Left renal cortex interstitium (tissue), 4 donors: ENCODE results near the gene HECA. TPM values are rescaled to one million over a fixed set of nuclear protein-coding genes. Genes with fewer than 3 reads are reported as not detected.
A peak's percentile ranks its signal among the peaks of the same experiment; 100 is the strongest.
"Not testable (repeated sequence)": the region's sequence is repeated elsewhere in the genome, so short reads cannot be mapped to it uniquely, and the experiment has no call there.

Experiments used
- DNase-seq, 4 donors: peaks; one replicate each; pipeline ENCODE4 v3.0.0-alpha.2; 2013; ENCODE audit warnings: low read depth in 4 of 4, low spot score in 2 of 4, missing footprints in 1 of 4
- polyA plus RNA-seq, 4 donors: library from polyadenylated mRNA; unstranded; fragments of 120-200 nt; gene quantifications; one replicate each; pipeline ENCODE4 v1.2.1, GENCODE V29; 2013; ENCODE audit not compliant: insufficient read length in 4 of 4

HECA gene
- polyA plus RNA-seq, 4 donors: 14.2 to 16.7 (median 14.9) TPM

DNA sequence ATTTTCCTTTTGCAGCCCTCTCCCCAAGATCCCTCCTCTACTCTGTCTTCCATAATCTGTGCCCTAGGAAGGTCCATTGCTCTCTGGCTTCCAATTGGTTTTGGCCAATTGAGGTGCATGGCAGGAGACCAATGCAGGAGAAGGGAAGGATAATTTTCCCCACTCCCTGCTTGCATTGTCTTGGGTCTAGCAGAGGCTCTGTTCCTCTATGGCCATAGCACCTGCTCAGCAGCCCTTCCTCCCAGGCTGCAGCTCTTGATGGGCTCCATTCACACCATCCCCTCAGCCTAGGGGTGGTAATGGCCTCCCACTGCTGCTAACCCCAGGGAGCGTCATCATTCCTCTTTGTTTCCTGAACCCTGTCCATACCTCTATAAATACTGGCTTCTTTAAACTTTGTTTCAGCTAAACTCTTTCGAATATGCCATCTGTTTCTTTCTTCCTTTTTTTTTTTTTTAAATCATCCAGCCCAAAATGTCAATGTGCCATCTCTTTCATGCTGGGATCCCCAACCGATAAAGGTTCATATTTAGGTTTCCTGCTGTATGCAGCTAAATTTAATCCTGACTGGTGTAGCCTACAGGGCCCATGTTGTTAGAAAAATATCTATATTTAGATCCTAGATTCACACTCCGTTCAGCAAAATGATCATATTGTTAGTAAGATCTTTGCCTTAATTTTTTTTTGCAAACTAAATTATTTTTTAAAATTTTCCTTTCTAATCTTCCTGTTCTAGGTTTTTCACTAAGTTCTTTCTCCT is 63.8 kb downstream of the HECA start:
- DNase-seq: no peak

GRCh38 chr6:139201378-139201777 is 66.5 kb downstream of the HECA start:
- DNase-seq: no peak

DNA sequence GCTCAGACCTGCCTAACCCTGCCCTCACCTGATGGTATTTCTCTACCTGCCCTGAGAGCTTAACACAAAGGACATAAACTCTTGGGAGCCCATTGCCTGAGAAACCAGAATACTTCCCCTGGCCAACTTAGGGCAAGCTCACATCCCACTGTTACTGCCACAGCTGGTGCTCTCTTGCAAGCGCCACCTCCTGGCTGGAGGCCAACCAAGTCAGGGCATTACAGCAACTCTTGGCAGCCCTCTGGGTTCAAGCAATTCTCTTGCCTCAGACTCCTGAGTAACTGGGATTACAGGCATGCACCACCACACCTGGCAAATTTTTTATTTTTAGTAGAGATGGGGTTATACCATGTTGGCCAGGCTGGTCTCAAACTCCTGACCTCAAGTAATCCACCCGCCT is 70.1 kb downstream of the HECA start:
- DNase-seq: no peak

- DNase-seq: no peak
These were observed 71.0 kb downstream of the HECA start for GRCh38 chr6:139205843-139206242.

DNA sequence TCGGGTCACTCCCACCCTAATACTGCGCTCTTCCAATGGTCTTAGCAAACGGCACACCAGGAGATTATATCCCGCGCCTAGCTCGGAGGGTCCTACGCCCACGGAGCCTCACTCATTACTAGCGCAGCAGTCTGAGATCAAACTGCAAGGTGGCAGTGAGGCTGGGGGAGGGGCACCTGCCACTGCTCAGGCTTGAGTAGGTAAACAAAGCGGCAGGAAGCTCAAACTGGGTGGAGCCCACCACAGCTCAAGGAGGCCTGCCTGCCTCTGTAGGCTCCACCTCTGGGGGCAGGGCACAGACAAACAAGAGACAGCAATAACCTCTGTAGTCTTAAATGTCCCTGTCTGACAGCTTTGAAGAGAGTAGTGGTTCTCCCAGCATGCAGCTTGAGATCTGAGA is 75.9 kb downstream of the HECA start:
- DNase-seq: not testable (repeated sequence)

GRCh38 chr6:139212460-139212859 is 77.6 kb downstream of the HECA start:
- DNase-seq: not testable (repeated sequence)

GRCh38 chr6:139219271-139219729 is 84.4 kb downstream of the HECA start:
- DNase-seq: peak in 3 of 4 donors; percentile 46 to 65 (median 52)

DNA sequence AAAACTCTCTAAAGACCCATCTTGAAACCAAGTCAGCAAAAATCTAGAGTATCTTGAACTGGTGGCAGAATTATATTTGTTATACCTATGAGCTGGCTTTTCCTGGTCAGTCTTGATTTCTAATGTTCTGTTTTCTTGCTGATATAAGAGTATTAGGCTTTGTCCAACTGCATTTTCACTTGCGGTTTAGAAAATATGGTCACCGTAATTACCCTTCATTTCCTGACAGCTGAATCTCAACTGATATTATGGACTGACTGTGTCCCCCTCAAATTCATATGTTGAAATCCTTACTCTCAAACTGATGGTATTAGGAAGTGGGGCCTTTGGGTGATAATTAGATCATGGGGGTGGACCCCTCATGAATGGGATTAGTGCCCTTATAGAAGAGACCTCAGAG is 84.9 kb downstream of the HECA start:
- no peak for DNase-seq

DNA sequence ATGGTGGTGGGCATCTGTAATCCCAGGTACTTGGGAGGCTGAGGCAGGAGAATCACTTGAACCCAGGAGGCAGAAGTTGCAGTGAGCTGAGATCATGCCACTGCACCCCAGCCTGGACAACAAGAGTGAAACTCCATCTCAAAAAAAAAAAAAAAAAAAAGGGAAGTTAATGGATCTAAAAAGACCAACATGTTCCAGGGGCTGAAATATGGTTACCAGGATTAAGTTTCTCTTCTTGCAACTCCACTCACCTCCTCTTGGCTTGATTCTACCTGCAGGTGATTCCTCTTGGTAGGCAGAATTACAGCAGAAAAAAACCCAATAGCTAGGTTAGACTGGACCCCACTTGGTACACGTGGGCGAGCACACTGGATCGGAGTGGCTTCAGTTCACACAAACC is 93.5 kb downstream of the HECA start:
- not testable (repeated sequence) for DNase-seq

Other genes starting within 250 kb of the HECA start
- 10 to 100 TPM; 57.4 to 89.5 (median 77.3) TPM for gene REPS1, start 146.8 kb upstream of the HECA start, polyA plus RNA-seq
- 10 to 100 TPM; 35.1 to 50.0 (median 47.9) TPM for gene ABRACL, start 106.3 kb upstream of the HECA start, polyA plus RNA-seq
- 1 to 10 TPM; 1.6 to 2.5 (median 1.8) TPM for gene TXLNB, start 156.9 kb downstream of the HECA start, polyA plus RNA-seq
- 100 to 1,000 TPM; 138 to 206 (median 181) TPM for gene CITED2, start 239.6 kb downstream of the HECA start, polyA plus RNA-seq